Measurements from ENCODE around the gene HS3ST4.

Gene HS3ST4

DNA sequence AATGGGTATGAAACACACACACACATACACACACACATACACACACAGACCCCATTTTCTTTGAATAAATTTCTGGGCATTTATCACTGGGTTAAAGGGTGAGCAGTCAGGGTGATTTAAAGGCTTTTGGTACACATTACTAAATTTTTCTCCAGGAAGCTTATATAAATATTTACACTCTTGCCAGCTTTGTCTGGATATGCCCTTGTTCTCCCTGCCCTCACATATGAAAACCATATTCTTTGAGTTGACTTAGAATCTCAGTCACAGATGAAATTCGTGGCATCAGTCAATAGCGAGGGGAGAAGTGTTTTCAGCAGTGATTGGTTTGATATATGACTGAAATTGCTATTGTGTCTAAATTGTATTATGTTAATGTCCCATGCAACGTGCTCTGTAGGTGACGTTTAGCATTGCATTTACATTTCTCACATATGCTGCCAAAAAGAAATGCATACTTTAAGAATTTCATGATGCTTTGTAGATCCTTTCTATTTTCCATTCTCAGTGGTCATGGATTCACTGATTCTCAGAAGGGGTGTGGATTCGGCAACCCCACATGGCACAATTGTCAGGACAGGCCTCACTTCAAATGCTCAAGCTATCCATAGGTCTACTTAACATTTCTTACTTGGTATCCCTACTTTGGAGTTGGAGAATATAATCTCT lies 34.8 kb downstream of the HS3ST4 start:
- H3K4me2 ChIP-seq (ENCODE audit: low read length), result no peak overlapping the region
- TF ChIP-seq, protein P1, sequence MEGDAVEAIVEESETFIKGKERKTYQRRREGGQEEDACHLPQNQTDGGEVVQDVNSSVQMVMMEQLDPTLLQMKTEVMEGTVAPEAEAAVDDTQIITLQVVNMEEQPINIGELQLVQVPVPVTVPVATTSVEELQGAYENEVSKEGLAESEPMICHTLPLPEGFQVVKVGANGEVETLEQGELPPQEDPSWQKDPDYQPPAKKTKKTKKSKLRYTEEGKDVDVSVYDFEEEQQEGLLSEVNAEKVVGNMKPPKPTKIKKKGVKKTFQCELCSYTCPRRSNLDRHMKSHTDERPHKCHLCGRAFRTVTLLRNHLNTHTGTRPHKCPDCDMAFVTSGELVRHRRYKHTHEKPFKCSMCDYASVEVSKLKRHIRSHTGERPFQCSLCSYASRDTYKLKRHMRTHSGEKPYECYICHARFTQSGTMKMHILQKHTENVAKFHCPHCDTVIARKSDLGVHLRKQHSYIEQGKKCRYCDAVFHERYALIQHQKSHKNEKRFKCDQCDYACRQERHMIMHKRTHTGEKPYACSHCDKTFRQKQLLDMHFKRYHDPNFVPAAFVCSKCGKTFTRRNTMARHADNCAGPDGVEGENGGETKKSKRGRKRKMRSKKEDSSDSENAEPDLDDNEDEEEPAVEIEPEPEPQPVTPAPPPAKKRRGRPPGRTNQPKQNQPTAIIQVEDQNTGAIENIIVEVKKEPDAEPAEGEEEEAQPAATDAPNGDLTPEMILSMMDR (IDR thresholded peaks at IDR 0.05), result no peak
- no peak overlapping the region for H3K9ac ChIP-seq
- H3K27ac ChIP-seq, result no peak overlapping the region
- no peaks in the 10 kb centered on the region for H3K4me1 ChIP-seq
- peaks cover 41% of the 10 kb centered on the region for H3K79me2 ChIP-seq
- H3K4me3 ChIP-seq (ENCODE audit: low read depth, low read length), result no peak overlapping the region
- no peak overlapping the region for H2AFZ ChIP-seq
- no peaks in the 10 kb centered on the region for H3K36me3 ChIP-seq (ENCODE audit: control insufficient read depth, insufficient read depth, low read length)
- H3K27me3 ChIP-seq (ENCODE audit: control insufficient read depth, insufficient read depth, low read length), result no peaks in the 10 kb centered on the region
- no peaks in the 10 kb centered on the region for H3K9me3 ChIP-seq (ENCODE audit: control insufficient read depth, low read length)

GRCh38 chr16:25729188-25729915 lies 37.6 kb downstream of the HS3ST4 start:
- H3K4me2 ChIP-seq (ENCODE audit: low read length), result no peak overlapping the region
- no peak overlapping the region for H3K4me3 ChIP-seq (ENCODE audit: low read depth, low read length)
- H3K36me3 ChIP-seq (ENCODE audit: control insufficient read depth, insufficient read depth, low read length), result no peaks in the 10 kb centered on the region
- TF ChIP-seq, protein P1 (IDR thresholded peaks at IDR 0.05), result no peak
- no peak overlapping the region for H3K27ac ChIP-seq
- H3K27me3 ChIP-seq (ENCODE audit: control insufficient read depth, insufficient read depth, low read length), result no peaks in the 10 kb centered on the region
- peaks cover 55% of the 10 kb centered on the region for H3K79me2 ChIP-seq
- H2AFZ ChIP-seq, result no peak overlapping the region
- H3K9ac ChIP-seq, result no peak overlapping the region
- no peaks in the 10 kb centered on the region for H3K9me3 ChIP-seq (ENCODE audit: control insufficient read depth, low read length)
- no peaks in the 10 kb centered on the region for H3K4me1 ChIP-seq

DNA sequence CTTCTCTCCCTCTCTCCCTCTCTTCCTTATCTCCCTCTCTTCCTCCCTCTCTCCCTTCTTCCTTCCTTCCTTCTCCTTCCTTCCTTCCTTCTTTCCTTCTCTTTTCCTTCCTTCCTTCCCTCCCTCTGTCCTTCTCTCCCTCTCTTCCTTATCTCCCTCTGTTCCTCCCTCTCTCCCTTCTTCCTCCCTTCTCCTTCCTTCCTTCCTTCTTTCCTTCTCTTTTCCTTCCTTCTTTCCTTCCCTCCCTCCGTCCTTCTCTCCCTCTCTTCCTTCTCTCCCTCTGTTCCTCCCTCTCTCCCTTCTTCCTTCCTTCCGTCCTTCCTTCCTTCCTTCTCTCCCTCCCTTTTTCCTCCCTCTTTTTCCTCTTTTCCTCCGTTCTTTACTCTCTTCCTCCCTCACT lies 38.6 kb downstream of the HS3ST4 start:
- Histone ChIP-seq H3K4me1 (no peaks in the 10 kb centered on the region), H3K9ac (no peak overlapping the region), H3K36me3 (ENCODE audit: control insufficient read depth, insufficient read depth, low read length) (no peaks in the 10 kb centered on the region), H3K4me2 (ENCODE audit: low read length) (no peak overlapping the region), H2AFZ (no peak overlapping the region), H3K4me3 (ENCODE audit: low read depth, low read length) (no peak overlapping the region), H3K27me3 (ENCODE audit: control insufficient read depth, insufficient read depth, low read length) (no peaks in the 10 kb centered on the region), H3K9me3 (ENCODE audit: control insufficient read depth, low read length) (no peaks in the 10 kb centered on the region), H3K27ac (no peak overlapping the region), H3K79me2 (peaks cover 56% of the 10 kb centered on the region)
- TF ChIP-seq, protein P1 (IDR thresholded peaks at IDR 0.05), result no peak

- Histone ChIP-seq H3K36me3 (ENCODE audit: control insufficient read depth, insufficient read depth, low read length) (no peaks in the 10 kb centered on the region), H3K79me2 (peaks cover 48% of the 10 kb centered on the region), H3K27ac (no peak overlapping the region), H3K9me3 (ENCODE audit: control insufficient read depth, low read length) (no peaks in the 10 kb centered on the region), H3K4me3 (ENCODE audit: low read depth, low read length) (no peak overlapping the region), H3K4me2 (ENCODE audit: low read length) (no peak overlapping the region), H2AFZ (no peak overlapping the region), H3K27me3 (ENCODE audit: control insufficient read depth, insufficient read depth, low read length) (no peaks in the 10 kb centered on the region), H3K4me1 (no peaks in the 10 kb centered on the region), H3K9ac (no peak overlapping the region)
- TF ChIP-seq, protein P1 (IDR thresholded peaks at IDR 0.05), result no peak
Observed at GRCh38 chr16:25734430-25735385, 42.9 kb downstream of the HS3ST4 start.
